GM20431 (cell line): ENCODE data around the gene ST6GALNAC2.

Source experiments
- in situ Hi-C: fragments of 300-500 bp; cut with MseI, MboI; formaldehyde crosslinking; loops from one replicate; pipeline ENCODE4 v1.15.0; 2020; ENCODE audit warnings: low sequenced_read_pairs; ENCODE audit not compliant: unreplicated experiment

Gene ST6GALNAC2

GRCh38 chr17:76601065-76601464 lies 15.4 kb upstream of the ST6GALNAC2 start:
- in situ Hi-C loops, result no loop called here

- in situ Hi-C loops, result no loop called here
These were observed 14.2 kb upstream of the ST6GALNAC2 start for GRCh38 chr17:76599694-76600460.

- in situ Hi-C loops, result no loop called here
These were observed 12.4 kb upstream of the ST6GALNAC2 start for GRCh38 chr17:76598004-76598439.

- in situ Hi-C loops, result no loop called here
These were observed 11.7 kb upstream of the ST6GALNAC2 start for GRCh38 chr17:76597156-76598003.

- in situ Hi-C loops, result no loop called here
These were observed 9.0 kb upstream of the ST6GALNAC2 start for GRCh38 chr17:76594690-76595089.

- in situ Hi-C loops, result no loop called here
These were observed 8.3 kb upstream of the ST6GALNAC2 start for GRCh38 chr17:76593959-76594358.

GRCh38 chr17:76593384-76593826 lies 7.7 kb upstream of the ST6GALNAC2 start:
- in situ Hi-C loops, result no loop called here

- in situ Hi-C loops, result no loop called here
These were observed 2.5 kb upstream of the ST6GALNAC2 start for GRCh38 chr17:76588182-76588581.

- in situ Hi-C loops, result no loop called here
These were observed 1.3 kb upstream of the ST6GALNAC2 start for GRCh38 chr17:76586741-76587487.

GRCh38 chr17:76585033-76585648 lies 519 bp downstream of the ST6GALNAC2 start:
- in situ Hi-C loops, result no loop called here

GRCh38 chr17:76584427-76585032 lies 1.1 kb downstream of the ST6GALNAC2 start:
- in situ Hi-C loops, result no loop called here

- in situ Hi-C loops, result no loop called here
These were observed 3.0 kb downstream of the ST6GALNAC2 start for GRCh38 chr17:76582660-76583059.

GRCh38 chr17:76581515-76581914 lies 4.1 kb downstream of the ST6GALNAC2 start:
- in situ Hi-C loops, result no loop called here

- in situ Hi-C loops, result no loop called here
These were observed 6.4 kb downstream of the ST6GALNAC2 start for GRCh38 chr17:76579281-76579680.

GRCh38 chr17:76578376-76578775 lies 7.3 kb downstream of the ST6GALNAC2 start:
- in situ Hi-C loops, result no loop called here

- in situ Hi-C loops, result no loop called here
These were observed 7.8 kb downstream of the ST6GALNAC2 start for GRCh38 chr17:76577876-76578275.

GRCh38 chr17:76576189-76576588 lies 9.5 kb downstream of the ST6GALNAC2 start:
- in situ Hi-C loops, result no loop called here

GRCh38 chr17:76575570-76575969 lies 10.1 kb downstream of the ST6GALNAC2 start:
- in situ Hi-C loops, result no loop called here

- in situ Hi-C loops, result no loop called here
These were observed 11.5 kb downstream of the ST6GALNAC2 start for GRCh38 chr17:76574166-76574565.

- in situ Hi-C loops, result no loop called here
These were observed 12.6 kb downstream of the ST6GALNAC2 start for GRCh38 chr17:76573096-76573495.
